HG03045 (cell line): ENCODE results near the gene POC5.

Experiments used
- ATAC-seq: cut with Tn5 transposase; IDR thresholded peaks from one replicate; pipeline ENCODE4 v1.9.1; 2021; ENCODE audit warnings: mild to moderate bottlenecking, moderate library complexity; ENCODE audit not compliant: unreplicated experiment

The POC5 gene

DNA sequence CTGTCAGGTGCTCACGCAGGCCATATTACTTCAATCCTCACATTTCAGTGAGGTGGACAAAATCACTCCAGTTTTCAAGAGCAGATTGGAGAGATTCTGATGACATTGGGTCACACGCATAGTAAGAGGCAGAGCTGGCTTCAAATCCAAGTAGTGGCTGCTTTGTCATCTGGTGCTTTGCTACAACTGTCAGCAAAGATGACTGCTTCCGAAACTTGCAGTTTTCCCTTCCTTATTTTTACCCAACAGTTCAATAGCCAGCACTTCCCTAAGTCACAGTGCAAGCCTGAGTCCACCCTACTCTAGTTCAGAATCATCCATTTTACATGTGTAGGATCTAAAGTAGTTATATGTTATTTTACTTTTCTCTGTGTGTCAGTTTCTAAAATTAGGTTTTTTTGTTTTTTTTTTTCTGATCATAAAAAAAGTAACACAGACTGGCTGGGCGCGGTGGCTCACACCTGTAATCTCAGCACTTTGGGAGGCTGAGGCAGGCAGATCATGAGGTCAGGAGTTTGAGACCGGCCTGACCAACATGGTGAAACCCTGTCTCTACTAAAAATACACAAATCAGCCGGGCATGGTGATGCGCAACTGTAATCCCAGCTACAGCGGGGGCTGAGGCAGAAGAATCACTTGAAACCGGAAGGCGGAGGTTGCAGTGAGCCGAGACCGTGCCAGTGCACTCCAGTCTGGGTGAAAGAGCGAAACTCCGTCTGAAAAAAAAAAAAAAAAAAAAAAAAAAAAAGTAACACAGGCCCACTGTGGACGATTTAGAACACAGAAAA is 56.4 kb downstream of the POC5 start:
- ATAC-seq = no peak

DNA sequence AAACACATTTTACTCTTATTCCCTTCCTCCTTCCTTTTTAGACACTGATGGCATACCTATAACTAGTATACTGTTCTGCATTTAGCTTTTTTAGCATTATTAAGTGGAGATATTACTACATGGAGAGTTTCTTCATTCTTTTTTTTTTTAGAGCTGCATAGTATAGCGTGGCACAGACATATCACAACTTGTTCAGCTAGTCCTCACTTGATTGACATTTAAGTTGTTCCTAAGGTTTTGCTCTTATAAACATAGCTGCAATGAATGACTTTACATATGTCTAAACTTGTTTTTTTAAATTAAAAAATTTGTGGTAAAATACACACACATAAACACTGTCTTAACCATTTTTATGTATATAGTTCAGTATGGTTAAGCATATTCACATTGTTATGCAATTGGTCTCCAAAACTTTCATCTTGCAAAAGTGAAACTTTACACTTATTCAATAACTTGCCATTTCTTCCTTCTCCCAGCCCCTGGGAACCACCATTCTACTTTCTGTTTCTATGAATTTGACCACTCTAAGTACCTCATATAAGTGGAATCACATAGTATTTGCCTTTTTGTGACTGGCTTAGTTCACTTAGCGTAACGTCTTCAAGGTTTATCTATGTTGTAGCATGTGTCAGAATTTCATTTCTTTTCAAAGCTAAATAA is 57.3 kb downstream of the POC5 start:
- no peak for ATAC-seq

DNA sequence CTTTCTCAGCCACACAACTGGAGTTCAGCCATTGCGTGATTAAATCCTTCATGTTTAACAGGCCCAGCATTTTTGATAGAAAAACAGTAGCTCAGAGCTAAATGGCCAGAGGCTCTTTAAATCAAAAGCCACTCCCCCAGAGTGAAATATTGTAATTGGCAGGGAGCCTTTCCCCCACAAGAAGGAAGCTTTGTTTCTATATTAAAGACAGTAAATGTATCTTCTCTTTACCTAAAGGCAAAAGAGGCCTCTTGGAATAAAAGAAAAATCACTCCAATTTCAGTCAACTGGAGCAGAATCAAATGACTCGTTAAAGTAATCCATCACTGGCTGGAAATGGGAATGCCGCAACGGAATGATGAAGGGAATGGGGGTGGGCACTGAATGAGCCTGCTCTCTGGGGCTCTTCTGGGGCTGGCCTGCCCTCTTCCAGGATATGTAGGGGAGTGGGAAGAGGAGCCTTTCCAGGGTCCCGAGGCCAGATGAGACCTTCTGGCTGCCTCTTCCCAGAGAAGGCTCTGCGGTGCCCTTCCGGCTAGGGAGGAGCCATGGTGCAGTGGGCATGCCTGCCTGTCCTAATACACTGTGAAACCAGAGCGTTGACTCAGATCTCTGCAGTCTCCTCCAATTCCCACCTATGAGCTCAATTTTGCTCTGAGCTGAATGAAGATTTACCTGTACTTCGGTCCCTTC is 60.8 kb downstream of the POC5 start:
- no peak for ATAC-seq

DNA sequence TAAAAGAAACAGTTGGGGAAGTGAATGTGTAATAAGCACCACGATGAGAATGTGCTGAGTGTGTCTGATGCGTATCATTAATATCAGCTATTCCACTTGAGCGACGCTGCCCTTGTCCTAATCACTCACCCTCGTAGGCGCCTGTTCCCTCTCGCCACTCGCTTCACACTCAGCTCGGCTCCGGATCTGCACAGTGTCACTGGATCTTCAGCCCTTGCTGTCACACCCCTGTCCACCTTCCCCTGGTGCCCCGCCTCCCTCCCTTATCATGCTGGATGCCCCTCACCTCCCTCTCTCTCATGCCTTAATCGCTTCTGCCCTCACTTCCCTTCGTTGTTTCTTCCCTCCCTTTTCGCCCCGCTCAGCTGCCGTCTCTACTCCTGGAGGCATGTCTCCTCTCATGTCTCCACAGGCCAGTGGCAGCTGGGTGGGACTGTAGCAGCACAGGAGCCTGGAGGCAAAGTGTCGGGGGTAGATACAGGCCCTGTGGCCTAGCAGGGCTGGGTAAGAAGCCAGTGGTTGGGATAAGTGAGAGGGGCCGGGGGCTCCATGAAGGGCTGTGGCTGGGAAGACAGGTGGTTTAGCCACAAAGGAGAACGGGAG is 62.4 kb downstream of the POC5 start:
- no peak for ATAC-seq

DNA sequence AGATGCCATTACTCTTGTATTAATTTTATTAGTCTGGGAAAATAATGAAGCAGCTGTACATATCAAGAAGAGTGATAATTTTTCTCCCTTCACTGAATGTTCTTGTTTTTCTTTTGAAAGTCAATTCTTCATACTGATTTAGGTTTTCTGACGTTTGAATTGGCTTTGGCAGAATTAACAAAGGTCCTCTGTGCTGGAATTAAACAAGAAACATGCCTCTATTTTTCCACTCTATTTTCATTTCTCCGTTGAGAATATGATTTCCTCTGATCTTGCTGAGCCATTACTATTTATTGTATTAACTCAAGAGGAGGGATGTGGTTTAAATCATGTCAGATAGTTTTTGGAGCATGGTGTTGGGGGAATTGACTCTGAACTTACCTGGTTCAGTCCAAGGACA is 63.7 kb downstream of the POC5 start:
- ATAC-seq = no peak

DNA sequence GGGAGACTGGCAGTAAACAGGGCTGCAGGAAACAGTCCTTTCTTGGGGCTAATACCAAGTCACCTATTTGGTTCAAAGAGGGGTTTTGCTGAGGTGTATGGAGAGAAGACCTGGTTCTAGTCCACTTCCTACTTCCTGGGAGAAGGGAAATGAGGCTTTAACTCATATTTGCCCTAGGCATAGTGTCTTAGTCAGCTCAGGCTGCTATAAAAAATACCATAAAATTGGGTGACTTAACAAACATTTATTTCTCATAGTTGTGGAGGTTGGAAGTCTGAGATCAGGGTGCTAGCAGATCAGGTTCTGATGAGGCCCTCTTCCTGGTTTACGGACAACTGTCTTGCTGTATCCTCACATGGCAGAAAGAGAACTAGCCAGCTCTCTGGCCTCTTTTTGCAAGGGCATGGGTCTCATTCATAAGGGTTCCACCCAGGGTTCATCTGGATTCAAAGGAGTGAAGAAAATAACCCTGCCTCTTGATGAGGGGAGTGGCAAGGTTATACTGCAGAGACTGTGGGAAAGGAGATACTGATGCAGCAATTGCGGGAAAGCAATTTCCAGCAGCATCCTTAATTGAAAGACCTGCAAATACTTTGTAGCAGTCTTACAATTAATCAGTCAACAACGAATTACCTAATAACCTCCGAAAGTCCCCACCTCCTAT is 65.5 kb downstream of the POC5 start:
- no peak for ATAC-seq

DNA sequence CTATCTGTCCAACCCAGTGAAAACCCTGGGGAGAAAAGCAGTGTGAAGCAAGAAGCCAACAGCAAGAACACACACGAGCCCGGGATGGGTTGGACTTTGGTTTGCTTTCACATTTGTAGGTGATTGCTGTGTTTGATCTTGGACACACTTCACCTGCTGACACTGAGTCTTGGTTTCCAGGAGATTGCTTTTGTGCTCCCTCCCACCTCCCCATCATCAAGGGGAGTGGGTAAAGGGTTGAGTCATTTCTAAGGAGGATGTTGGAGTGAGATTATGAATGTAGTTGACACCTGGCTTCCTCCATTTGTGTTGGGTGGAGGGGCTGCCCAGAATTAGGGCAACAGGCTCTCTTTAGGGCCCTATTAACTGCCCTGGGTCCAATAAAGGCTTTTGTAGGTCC is 68.5 kb downstream of the POC5 start:
- ATAC-seq = no peak

DNA sequence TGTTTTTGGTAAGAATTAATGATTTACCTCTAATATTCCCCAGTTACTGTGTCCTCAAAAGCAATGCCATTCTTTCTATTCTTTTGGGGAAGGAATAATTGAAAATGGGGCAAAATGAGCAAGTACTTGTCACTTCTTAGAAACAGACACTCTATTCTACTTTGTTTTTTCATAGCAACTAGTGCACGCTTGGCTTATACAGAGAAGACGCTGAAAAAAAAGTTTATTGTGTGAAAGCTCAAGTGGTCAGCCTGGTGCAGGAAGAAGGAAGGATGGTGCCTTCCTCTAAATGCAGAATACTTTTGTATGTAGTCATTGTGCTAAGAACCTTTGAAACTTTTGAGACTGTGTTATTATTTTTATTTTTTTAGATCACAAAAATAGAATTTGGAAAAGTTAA is 76.4 kb downstream of the POC5 start:
- ATAC-seq = no peak

DNA sequence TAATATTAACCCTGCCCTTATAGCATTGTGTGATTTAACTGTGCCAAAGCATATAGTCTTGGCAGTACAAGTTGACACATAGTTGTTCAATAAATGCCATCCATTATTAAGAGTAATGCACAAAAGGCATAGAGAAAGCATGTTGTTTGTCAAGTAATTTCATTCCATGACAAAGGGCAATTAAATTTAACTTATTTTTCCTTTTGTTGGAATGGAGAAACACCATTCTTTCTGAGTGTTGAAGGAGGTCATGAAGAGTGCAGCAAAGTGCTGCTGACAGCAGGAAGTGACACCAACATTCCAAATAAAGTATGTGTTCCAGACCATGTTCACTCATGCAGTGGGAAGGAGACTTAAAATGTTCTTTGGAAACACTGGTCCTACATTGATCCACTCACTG is 76.8 kb downstream of the POC5 start:
- ATAC-seq = no peak

DNA sequence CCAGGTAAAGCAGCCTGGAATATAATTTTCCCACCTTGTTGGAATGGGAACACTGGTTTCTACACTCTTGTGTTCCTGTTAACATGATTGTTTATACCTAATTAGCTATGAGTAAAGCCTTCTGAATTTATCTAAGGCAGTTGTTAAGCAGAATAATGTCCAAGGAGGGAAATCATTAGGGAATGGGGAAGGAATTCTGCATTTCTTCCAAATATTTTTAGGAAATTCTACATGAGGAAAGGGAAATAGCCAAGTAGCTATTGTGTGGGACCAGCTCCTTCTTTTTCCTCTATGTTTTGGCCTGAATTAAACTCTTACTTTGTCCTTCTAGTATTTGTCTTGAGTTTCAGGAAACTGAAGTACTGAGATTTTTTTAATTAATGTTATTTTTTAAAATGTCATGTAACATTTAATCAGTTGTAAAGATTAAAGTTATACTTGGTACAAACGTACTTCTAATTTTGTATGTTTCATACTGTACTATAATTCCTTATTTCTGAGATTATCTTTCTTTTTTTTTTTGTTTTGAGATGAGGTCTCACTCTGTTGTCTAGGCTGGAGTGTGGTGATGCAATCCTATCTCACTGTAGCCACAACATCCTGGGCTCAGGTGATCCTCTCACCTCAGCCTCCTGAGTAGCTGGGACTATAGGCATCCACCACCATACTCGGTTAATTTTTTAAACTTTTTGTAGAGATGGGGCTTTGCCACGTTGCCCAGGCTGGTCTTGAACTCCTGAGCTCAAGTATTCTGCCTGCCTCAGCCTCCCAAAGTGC is 77.5 kb downstream of the POC5 start:
- no peak for ATAC-seq

DNA sequence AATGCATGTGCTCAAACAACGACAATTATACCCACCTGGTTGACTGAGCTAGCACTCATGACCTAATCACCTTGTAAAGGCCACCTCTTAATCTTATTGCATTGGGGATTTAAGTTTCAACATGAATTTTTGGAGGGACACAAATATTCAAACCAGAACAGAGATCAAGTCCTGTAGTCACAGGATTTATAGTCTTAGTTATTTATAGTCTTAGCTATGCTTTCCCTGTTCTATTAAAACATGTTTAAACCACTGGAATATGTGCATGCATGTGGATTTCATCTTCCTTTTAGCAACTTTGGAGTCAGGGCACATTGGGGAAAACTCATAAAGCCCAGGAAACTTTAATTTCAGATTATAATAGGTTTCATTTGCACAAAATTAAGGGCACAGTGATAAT is 79.3 kb downstream of the POC5 start:
- no peak for ATAC-seq

DNA sequence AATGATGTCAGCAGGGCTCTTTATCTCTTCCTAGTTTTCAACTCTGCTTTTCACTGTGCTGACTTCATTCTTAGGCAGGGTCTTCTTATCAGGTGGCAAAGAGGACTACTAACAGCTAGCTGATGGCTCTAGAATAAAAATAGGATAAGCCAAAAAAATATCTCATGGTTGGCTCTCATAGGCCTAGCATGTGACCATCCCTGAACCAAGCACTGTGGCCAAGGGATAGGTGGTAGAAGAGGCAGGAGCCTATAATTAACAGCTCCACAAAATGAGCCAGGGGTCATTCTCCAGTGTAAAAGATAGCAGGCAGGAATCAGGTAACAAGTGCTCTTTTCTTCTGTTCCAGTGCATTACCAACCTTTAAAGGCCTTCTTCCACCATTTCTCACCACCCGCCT is 84.9 kb downstream of the POC5 start:
- ATAC-seq = no peak

DNA sequence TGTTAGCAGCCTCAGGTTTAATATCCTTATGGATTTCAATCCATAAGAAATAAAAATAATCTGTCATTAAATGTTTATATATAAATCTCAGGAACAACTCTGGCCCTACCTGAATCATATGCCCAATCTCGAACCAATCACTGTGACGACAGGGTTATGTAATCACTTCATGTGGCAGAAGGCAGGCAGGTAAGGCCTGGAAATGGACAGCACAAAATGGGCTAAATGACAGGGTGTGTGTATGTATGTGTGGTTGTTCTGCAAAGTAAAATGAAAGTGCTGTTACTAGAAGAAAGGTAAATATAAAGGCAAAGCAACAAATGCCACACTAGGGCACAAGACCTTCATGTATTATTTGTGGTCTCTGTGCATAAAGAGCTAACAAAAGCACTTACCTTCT is 86.4 kb downstream of the POC5 start:
- ATAC-seq = no peak

DNA sequence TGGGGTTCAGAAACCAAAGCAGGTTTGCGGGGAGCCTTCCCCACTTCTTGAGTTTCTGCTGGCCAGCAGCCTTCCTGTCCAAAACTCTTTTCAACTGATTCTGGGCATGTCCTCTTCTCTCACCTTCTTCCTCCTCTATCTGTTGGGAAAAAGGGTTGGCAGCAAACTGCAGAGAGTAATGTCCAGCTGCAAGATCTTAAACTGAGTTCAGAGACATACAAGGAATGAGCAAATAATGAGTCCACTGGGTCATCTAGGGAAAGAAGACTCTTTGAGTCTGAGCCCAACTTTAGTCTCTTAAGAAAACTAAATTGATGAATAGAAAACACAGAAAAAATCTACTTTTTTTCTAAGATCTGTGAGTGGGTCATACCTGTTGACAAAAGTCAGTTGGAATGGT is 89.4 kb downstream of the POC5 start:
- no peak for ATAC-seq

DNA sequence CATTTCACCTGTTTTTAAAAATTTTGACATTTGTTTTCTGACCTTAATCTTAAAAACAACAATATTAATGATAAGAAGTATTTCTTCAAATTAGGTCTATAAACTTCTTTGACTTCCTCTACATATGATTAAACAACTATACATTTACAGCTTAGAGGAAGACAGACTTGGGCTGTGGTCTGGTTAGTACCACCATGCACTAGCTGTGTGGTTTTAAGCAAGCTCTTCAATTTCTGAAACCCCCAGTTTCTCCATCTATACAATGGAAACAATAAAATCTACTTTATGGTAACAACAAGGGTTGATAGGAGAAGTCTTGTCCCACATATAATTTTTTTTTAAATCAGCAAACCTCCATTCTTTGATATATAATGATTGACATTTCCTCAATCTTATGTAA is 90.3 kb downstream of the POC5 start:
- no peak for ATAC-seq
